ENCODE data around the gene SGCA. TPM values are rescaled to one million over a fixed set of nuclear protein-coding genes. Genes with fewer than 3 reads are reported as not detected.

SGCA gene
- 0.37 and 2.0 TPM in 2 replicates for total RNA-seq

DNA sequence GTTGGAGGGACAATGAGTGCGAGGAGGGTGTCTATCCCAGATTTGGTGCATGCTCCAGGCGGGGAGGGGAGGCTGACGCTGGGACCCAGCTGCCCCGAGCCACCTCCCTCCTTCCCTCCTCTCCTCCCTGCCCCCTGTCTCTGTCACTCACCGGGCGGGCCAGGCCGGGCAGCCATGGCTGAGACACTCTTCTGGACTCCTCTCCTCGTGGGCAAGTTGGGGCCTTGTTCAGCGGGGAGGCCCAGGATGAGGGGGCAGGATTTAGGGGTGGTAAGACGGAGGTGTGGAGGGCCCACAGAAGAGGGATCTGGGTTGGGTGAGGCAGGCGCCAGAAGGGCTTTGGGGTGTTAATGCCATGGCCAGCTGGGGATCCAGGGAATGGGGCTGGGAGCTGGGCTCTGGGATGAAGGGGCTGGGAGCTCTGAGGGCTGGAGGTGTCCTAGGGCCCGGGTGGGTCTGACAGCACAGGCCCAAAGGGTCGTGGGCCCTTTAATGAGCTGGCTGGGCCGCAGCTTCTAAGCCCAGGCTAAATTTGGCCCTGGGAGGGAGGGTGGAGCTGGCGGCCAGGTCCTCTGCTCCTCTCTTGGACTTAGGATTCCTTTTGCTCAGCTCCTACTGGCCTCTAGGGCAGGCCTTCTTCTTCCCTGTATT lies at the start of gene SGCA:
Gene SGCA (plus strand): TSS at position 139 of the 651 bp plus-strand sequence. CDS start 36 bp downstream, at position 175.

DNA sequence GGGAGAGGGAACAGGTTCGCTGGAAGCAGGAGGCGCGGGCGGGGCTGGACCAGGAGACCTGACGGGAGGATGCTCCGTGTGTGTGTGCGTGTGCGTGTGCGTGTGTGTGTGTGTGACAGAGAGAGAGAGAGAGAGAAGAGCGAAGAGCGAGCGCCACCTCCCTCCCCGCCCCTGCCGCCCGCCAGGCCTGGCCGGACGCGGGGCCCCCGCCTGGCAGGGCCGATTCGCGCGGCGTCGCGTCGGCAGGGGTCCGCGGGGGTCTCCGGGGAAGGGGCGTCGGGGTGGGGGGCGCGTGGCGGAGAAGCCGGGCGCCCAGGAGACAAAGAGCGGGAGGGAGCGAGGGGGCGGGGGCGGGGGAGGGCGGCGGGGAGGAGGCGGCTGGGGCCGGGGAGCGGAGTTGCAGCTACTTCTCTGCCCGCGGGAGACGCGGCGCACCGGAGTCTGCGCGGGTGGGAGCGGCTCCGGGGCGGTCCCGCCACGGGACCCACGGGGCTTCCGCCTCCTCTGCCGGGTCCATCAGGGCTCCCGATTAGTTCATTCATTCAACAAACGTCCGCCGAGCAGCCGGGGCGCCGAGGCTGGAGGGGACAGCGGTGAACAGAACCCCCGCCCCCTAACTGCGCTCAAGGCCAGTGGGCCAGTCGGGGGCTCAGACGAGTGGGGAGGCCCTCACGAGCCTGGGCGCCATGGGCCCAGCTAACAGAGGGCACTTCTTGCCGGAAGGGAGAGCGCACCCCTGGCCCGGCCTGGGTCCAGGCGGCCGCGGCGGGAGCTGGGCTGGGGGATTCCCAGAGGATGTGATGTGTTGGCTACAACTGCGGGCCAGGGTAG lies 35.9 kb upstream of the SGCA start, which contains the start of gene SAMD14:
Gene SAMD14 (minus strand): TSS at position 433 of the 831 bp plus-strand sequence. CDS start 5,201 bp downstream, outside the sequence.

DNA sequence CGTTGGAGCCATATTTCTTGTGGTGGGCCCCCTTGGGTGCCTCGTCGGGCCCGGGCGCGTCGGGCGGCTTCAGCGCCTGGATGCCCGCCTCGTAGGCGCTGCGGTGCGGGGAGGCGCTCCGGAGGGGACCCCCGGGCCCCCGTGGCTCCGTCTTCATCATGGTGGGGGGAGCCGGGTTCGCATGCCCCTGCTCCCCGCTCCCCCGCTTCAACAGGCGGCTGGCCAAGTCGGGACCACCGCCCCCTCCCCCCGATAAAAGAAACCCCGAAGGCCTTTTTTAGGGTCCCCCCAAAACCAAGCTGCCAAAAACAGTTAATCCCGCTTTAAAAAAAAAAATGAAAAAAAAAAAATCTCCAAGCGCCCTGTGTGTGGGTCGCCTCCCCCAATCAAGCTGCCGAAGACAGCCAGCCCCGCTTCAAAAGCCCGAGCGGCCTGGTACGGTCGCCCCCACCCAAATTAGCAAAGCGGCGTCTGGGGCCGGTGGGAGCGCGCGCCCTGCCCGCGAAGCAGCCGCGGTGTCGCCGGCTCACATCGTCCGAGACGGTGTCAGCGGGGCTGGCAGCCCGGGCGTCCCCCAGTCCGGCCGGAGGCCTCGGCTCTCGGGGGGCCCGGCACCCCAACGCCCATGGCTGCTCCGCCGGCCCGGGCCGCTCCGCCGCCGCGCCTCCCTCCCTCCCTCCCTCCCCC lies 15.3 kb upstream of the SGCA start, which contains the start of gene PPP1R9B:
Gene PPP1R9B (minus strand): TSS at position 324 of the 687 bp plus-strand sequence. CDS start 164 bp downstream, at position 160.

DNA sequence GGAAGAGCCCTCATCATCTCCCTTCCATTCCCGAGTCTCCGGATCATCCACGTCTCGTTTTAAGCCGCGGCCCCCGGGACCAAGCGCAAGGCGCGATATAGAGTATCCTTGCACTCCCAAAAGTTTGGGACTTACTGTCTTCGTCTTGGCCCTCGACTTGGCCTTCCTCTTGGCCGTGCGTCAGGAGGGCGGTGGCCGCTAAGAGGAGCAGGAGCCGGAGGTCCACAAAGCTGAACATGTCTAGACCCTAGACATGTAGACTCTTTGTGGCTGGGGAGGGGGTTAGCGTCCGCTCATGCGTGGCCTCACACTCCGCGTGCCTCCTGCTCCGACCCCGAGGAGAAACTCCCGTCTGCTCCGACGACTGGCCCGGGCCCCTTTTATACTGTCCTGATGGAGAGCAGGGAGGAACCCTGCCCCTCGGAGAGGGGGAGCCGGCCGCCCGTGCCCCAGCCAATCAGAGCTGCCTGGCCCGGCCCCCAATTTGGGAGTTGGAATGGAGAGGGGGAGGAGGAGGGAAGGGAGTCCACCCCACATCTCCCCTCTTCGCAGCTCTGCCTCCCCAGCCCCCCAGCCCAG lies 35.6 kb downstream of the SGCA start, which contains the start of gene COL1A1:
Gene COL1A1 (minus strand): TSS at position 356 of the 579 bp plus-strand sequence. CDS start 118 bp downstream, at position 238.

Other genes with a start within 250 kb of the SGCA start
- gene DLX4, start 196.8 kb upstream of the SGCA start, total RNA-seq: not detected in 2 replicates
- gene DLX3, start 170.8 kb upstream of the SGCA start, total RNA-seq: 0.49 and 4.4 TPM in 2 replicates
- 13.3 and 17.4 TPM in 2 replicates for gene ITGA3, start 109.9 kb upstream of the SGCA start, total RNA-seq
- gene PDK2, start 70.7 kb upstream of the SGCA start, total RNA-seq: 30.0 and 36.0 TPM in 2 replicates
- 1.1 and 1.5 TPM in 2 replicates for gene SAMD14, start 35.8 kb upstream of the SGCA start, total RNA-seq
- 36.7 and 42.2 TPM in 2 replicates for gene PPP1R9B, start 15.3 kb upstream of the SGCA start, total RNA-seq
- gene COL1A1, start 35.6 kb downstream of the SGCA start, total RNA-seq: 5,352 and 6,733 TPM in 2 replicates
- not detected in 2 replicates for gene TMEM92, start 108.5 kb downstream of the SGCA start, total RNA-seq
- 23.4 and 26.8 TPM in 2 replicates for gene XYLT2, start 180.1 kb downstream of the SGCA start, total RNA-seq
- 64.3 and 68.2 TPM in 2 replicates for gene MRPL27, start 207.2 kb downstream of the SGCA start, total RNA-seq
- gene EME1, start 207.2 kb downstream of the SGCA start, total RNA-seq: 0.20 and 0.94 TPM in 2 replicates
- 111 and 127 TPM in 2 replicates for gene LRRC59, start 231.5 kb downstream of the SGCA start, total RNA-seq

Data from cardiac ventricle fibroblast (primary cell).